HCT116 (cell line): ENCODE measurements around the gene TRIM65. TPM values are rescaled to one million over a fixed set of nuclear protein-coding genes. Genes with fewer than 3 reads are reported as not detected.

Experiments used
- ATAC-seq: fragments of 200-7000 bp; cut with Tn5 transposase; 2 replicates; pipeline ENCODE4 v1.9.1; 2020; ENCODE audit warnings: mild to moderate bottlenecking, moderate library complexity
- BruUV-seq: library from RNA; stranded (reverse); fragments of 400-500 nt; replicated peaks from 2 replicates; lab custom pipeline; 2021; lab: Mats Ljungman, UMichigan
- CTCF ChIA-PET: fragments of 300-600 bp; sonication (Branson Sonifier 250); formaldehyde crosslinking; loops from one replicate; lab custom pipeline; 2021; ENCODE audit warnings: antibody characterized with exemption; lab: Charles Lee
- POLR2A ChIA-PET: fragments of 300-600, 350-600 bp; sonication (Branson Sonifier 250); formaldehyde crosslinking; loops from one replicate; lab custom pipeline; 2021; ENCODE audit warnings: antibody characterized with exemption; lab: Charles Lee
- RAD21 ChIA-PET, 2 experiments: fragments of 300-600 bp; sonication (Branson Sonifier 250); formaldehyde crosslinking; loops; one replicate each; lab custom pipeline; 2023; ENCODE audit warnings: low total read pairs in 2 of 2; ENCODE audit not compliant: uncharacterized antibody in 2 of 2, unreplicated experiment in 2 of 2, low non-redundant PET in 1 of 2; lab: Charles Lee
- DNase-seq: peaks from one replicate; pipeline ENCODE4 v3.0.0-alpha.2; 2010; ENCODE audit warnings: low read depth, low spot score
- H2AFZ ChIP-seq: fragments of 200-600 bp; shearing (Covaris generic), sonication (generic); 2 replicates; pipeline ENCODE4 v1.6.1; 2017; ENCODE audit warnings: low read depth, mixed run types, mixed read lengths, antibody characterized with exemption, low read length; ENCODE audit not compliant: poor library complexity, severe bottlenecking
- H3K27ac ChIP-seq: 2 replicates; pipeline ENCODE4 v1.5.1; 2012; ENCODE audit warnings: low read depth, low read length
- H3K27me3 ChIP-seq: fragments of 200-600 bp; sonication (generic); 2 replicates; pipeline ENCODE4 v1.6.1; 2016; ENCODE audit warnings: mixed run types, low read length, mixed read lengths; ENCODE audit not compliant: insufficient read depth
- H3K36me3 ChIP-seq, 2 experiments: fragments of 200-500 bp in 1 of 2; fragments of 200-600 bp in 1 of 2; sonication (Bioruptor generic) in 1 of 2; sonication (generic) in 1 of 2; 2 replicates each; pipeline versions ENCODE4 v1.5.1 to v1.6.1; 2014 to 2016; ENCODE audit warnings: low read length in 2 of 2, inconsistent platforms in 1 of 2, mixed read lengths in 1 of 2, mixed run types in 1 of 2; ENCODE audit not compliant: insufficient read depth in 2 of 2, control insufficient read depth in 1 of 2
- H3K4me1 ChIP-seq, 2 experiments: fragments of 200-600 bp in 1 of 2; sonication (generic) in 1 of 2; 2 replicates each; pipeline versions ENCODE4 v1.5.1 to v1.6.1; 2012 to 2017; ENCODE audit warnings: low read length in 2 of 2, inconsistent platforms in 1 of 2, mild to moderate bottlenecking in 1 of 2, mixed read lengths in 1 of 2, mixed run types in 1 of 2, moderate library complexity in 1 of 2; ENCODE audit not compliant: insufficient read depth in 2 of 2, control insufficient read depth in 1 of 2
- H3K4me2 ChIP-seq: fragments of 200-600 bp; sonication (generic); 2 replicates; pipeline ENCODE4 v1.6.1; 2017; ENCODE audit warnings: mixed run types, low read length, mixed read lengths
- H3K4me3 ChIP-seq, 2 experiments: fragments of 200-600 bp in 1 of 2; sonication (generic) in 1 of 2; replicated peaks in 1 of 2; 2 replicates each; pipeline ENCODE4 v1.5.1; 2011 to 2016; ENCODE audit warnings: low read length in 2 of 2, control low read depth in 1 of 2, low read depth in 1 of 2, mild to moderate bottlenecking in 1 of 2, mixed read lengths in 1 of 2, mixed run types in 1 of 2
- H3K79me2 ChIP-seq: fragments of 200-600 bp; sonication (generic); 2 replicates; pipeline ENCODE4 v1.6.1; 2017; ENCODE audit warnings: mild to moderate bottlenecking, mixed run types, low read length, moderate library complexity, mixed read lengths; ENCODE audit not compliant: insufficient read depth
- H3K9ac ChIP-seq: fragments of 200-600 bp; sonication (generic); 2 replicates; pipeline ENCODE4 v1.6.1; 2016; ENCODE audit warnings: low read length, mixed read lengths
- H3K9me2 ChIP-seq: fragments of 200-600 bp; sonication (generic), shearing (Covaris generic); 2 replicates; pipeline ENCODE4 v1.6.1; 2017; ENCODE audit warnings: mixed run types, mild to moderate bottlenecking, moderate library complexity; ENCODE audit not compliant: insufficient read depth
- H3K9me3 ChIP-seq, 2 experiments: fragments of 200-500 bp in 1 of 2; fragments of 200-600 bp in 1 of 2; sonication (Bioruptor generic) in 1 of 2; sonication (generic) in 1 of 2; 2 replicates each; pipeline ENCODE4 v1.6.1; 2014 to 2017; ENCODE audit warnings: low read length in 2 of 2, mixed read lengths in 2 of 2, inconsistent platforms in 1 of 2, low read depth in 1 of 2, mild to moderate bottlenecking in 1 of 2, mixed run types in 1 of 2, moderate library complexity in 1 of 2; ENCODE audit not compliant: control insufficient read depth in 1 of 2, insufficient read depth in 1 of 2
- H4K20me1 ChIP-seq: fragments of 200-600 bp; sonication (generic), shearing (Covaris generic); 2 replicates; pipeline ENCODE4 v1.6.1; 2017; ENCODE audit warnings: mixed run types, mild to moderate bottlenecking, moderate library complexity; ENCODE audit not compliant: insufficient read depth
- ELF1 ChIP-seq: IDR thresholded peaks from 2 replicates; pipeline ENCODE4 v1.6.1; 2012; ENCODE audit warnings: low read depth, borderline replicate concordance
- SP1 ChIP-seq: IDR thresholded peaks from 2 replicates; pipeline ENCODE4 v1.6.1; 2012; ENCODE audit warnings: low read depth
- ZFX ChIP-seq: fragments of 450-650 bp; IDR thresholded peaks from 2 replicates; pipeline ENCODE4 v1.6.1; 2017
- intact Hi-C: fragments of 100-400 bp; cut with micrococcal nuclease; formaldehyde crosslinking; loops from 2 replicates; pipeline ENCODE4 v1.10.0; 2022
- total RNA-seq: library from RNA; stranded (reverse); gene quantifications from one replicate; pipeline ENCODE4 v1.2.1, GENCODE V29; 2021; ENCODE audit not compliant: unreplicated experiment
- TF ChIP-seq, protein P1 (sequence below): IDR thresholded peaks from 2 replicates; pipeline ENCODE4 v1.6.1; 2012
- TF ChIP-seq, protein P2 (sequence below): IDR thresholded peaks from 2 replicates; pipeline ENCODE4 v1.6.1; 2012; ENCODE audit warnings: low read depth

Gene TRIM65
- total RNA-seq, 1 experiment from 2014 or later: 53.0 TPM

DNA sequence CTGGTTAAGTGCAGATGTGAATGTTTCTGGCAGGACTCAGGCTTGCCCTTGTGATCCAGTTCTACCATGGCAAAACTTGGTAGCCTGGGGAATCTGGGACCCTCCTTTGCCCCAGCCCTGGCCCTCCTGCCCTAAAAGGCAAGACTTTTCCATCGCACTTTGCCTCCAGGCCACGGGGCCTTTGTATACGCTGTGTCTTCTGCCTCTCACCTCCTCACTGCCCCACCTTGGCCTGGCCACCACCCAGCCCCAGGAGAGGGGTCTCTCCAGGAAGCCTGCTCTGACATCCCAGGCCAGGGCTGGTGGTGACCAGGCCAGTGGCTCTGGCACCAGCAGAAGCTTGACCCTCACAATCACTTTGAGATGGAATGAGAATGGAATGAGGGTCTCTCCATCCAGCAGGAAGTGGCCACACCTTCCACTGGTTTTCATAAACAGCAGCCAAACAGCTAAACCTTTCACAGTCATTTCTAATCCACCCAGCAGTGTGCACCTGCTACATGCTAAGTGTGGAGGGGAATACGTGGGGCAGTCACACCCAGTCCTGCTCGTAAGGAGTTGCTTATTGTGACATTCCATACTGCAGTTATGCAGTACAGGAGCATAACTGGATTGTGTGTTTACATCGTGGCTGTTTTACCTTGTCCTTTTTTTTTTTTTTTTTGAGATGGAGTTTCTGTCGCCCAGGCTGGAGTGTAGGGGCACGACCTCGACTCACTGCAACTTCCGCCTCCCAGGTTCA, 9.6 kb upstream of the TRIM65 start:
- H3K27me3 ChIP-seq: no peaks in the 10 kb centered on the region
- no peaks in the 10 kb centered on the region for H4K20me1 ChIP-seq
- POLR2A ChIA-PET: interaction anchor here (0.9 to 2.7 kb wide), 5 partner anchors 11 to 332 kb away, joined by 3 to 11 read pairs (median 4); no protein-coding TSS in a partner anchor
- no peak overlapping the region for H2AFZ ChIP-seq
- TF ChIP-seq SP1: no peak
- TF ChIP-seq ZFX: no peak
- TF ChIP-seq, protein P1, sequence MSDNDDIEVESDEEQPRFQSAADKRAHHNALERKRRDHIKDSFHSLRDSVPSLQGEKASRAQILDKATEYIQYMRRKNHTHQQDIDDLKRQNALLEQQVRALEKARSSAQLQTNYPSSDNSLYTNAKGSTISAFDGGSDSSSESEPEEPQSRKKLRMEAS: no peak
- TF ChIP-seq ELF1: no peak
- TF ChIP-seq, protein P2, sequence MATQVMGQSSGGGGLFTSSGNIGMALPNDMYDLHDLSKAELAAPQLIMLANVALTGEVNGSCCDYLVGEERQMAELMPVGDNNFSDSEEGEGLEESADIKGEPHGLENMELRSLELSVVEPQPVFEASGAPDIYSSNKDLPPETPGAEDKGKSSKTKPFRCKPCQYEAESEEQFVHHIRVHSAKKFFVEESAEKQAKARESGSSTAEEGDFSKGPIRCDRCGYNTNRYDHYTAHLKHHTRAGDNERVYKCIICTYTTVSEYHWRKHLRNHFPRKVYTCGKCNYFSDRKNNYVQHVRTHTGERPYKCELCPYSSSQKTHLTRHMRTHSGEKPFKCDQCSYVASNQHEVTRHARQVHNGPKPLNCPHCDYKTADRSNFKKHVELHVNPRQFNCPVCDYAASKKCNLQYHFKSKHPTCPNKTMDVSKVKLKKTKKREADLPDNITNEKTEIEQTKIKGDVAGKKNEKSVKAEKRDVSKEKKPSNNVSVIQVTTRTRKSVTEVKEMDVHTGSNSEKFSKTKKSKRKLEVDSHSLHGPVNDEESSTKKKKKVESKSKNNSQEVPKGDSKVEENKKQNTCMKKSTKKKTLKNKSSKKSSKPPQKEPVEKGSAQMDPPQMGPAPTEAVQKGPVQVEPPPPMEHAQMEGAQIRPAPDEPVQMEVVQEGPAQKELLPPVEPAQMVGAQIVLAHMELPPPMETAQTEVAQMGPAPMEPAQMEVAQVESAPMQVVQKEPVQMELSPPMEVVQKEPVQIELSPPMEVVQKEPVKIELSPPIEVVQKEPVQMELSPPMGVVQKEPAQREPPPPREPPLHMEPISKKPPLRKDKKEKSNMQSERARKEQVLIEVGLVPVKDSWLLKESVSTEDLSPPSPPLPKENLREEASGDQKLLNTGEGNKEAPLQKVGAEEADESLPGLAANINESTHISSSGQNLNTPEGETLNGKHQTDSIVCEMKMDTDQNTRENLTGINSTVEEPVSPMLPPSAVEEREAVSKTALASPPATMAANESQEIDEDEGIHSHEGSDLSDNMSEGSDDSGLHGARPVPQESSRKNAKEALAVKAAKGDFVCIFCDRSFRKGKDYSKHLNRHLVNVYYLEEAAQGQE: no peak
- TF ChIP-seq, all 23 proteins: peak for 0
- Histone ChIP-seq H3K9me2 (no peaks in the 10 kb centered on the region), H3K4me3 (peak overlapping the region; percentile 88 to 100; a peak in 3 of 4 replicates), H3K27ac (peak overlapping the region; percentile 80), H3K4me2 (peak overlapping the region; percentile 100), H3K36me3 (peaks cover 6 to 12% of the 10 kb centered on the region in 2 experiments), H3K4me1 (peaks cover 24 to 36% of the 10 kb centered on the region in 2 experiments), H3K9ac (peak overlapping the region; percentile 98; the same call in 1 of the 2 replicates), H3K9me3 (no peaks in the 10 kb centered on the region), H3K79me2 (peaks cover 29% of the 10 kb centered on the region)
- CTCF ChIA-PET: interaction anchor here (0.7 to 2.8 kb wide), 9 partner anchors 14 to 373 kb away, joined by 3 to 68 read pairs (median 10); partner anchors contain the start of gene CDK3
- RAD21 ChIA-PET: interaction anchor here (0.6 to 1.4 kb wide), 3 partner anchors 99 kb away, joined by 3 to 7 read pairs (median 5); no protein-coding TSS in a partner anchor
- BruUV-seq: no TSS peak
- DNase-seq: no peak
- no peak for ATAC-seq
- intact Hi-C loops: loop anchor here (10.0 kb wide), 1 partner anchor 198 kb away; the partner anchor contains the start of gene EXOC7
